ENCODE measurements around the gene NECAB2.
A peak's percentile ranks its signal among the peaks of the same experiment; 100 is the strongest.

The NECAB2 gene

DNA sequence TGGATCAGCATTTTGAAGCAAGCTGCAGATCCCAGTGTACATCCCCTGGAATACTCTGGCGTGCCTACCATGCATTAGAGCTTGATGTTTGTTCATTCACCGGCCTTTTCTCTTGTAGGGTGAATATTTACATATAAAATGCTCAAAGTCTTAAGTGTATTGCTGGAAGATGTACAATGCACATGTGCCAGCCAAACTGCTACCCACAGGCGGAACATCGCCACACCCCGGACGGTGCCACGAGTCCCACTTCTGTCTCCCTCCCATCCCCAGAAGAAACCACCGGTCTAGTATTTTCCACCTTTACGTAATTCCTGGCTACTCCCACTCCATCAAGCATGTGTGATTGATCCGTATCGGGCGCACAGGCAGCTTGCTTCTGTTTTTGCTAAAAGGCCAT, 70.4 kb downstream of the NECAB2 start:
- POLR2A ChIA-PET (ENCODE audit: low non-redundant PET): no interaction called here
- DNase-seq (ENCODE audit: low spot score): no peak
- CTCF ChIA-PET: no interaction called here
- no peak overlapping the region for H3K27ac ChIP-seq
- TF ChIP-seq, protein P1, sequence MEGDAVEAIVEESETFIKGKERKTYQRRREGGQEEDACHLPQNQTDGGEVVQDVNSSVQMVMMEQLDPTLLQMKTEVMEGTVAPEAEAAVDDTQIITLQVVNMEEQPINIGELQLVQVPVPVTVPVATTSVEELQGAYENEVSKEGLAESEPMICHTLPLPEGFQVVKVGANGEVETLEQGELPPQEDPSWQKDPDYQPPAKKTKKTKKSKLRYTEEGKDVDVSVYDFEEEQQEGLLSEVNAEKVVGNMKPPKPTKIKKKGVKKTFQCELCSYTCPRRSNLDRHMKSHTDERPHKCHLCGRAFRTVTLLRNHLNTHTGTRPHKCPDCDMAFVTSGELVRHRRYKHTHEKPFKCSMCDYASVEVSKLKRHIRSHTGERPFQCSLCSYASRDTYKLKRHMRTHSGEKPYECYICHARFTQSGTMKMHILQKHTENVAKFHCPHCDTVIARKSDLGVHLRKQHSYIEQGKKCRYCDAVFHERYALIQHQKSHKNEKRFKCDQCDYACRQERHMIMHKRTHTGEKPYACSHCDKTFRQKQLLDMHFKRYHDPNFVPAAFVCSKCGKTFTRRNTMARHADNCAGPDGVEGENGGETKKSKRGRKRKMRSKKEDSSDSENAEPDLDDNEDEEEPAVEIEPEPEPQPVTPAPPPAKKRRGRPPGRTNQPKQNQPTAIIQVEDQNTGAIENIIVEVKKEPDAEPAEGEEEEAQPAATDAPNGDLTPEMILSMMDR (conservative IDR thresholded peaks at IDR 0.05; ENCODE audit: low read depth): no peak

DNA sequence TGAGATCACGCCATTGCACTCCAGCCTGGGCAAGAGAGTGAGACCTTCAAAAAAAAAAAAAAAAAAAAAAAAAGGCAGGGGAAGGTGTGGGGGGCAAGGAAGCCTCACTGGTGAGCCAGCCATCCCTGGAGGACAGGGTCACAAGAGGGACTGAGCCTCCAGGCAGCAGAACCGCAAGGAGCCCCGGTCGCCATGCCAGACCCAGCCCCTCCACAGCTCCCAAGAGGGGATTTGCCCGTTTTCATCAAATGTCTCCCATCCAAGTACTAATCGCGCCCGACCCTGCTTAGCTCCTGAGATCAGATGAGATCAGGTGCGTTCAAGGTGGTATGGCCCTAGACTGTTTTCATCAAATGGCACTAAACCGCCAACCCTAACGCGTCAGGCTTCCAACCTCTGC, 71.7 kb downstream of the NECAB2 start:
- CTCF ChIA-PET: no interaction called here
- TF ChIP-seq, protein P1 (conservative IDR thresholded peaks at IDR 0.05; ENCODE audit: low read depth): no peak
- H3K27ac ChIP-seq: no peak overlapping the region
- POLR2A ChIA-PET (ENCODE audit: low non-redundant PET): no interaction called here
- no peak for DNase-seq (ENCODE audit: low spot score)

DNA sequence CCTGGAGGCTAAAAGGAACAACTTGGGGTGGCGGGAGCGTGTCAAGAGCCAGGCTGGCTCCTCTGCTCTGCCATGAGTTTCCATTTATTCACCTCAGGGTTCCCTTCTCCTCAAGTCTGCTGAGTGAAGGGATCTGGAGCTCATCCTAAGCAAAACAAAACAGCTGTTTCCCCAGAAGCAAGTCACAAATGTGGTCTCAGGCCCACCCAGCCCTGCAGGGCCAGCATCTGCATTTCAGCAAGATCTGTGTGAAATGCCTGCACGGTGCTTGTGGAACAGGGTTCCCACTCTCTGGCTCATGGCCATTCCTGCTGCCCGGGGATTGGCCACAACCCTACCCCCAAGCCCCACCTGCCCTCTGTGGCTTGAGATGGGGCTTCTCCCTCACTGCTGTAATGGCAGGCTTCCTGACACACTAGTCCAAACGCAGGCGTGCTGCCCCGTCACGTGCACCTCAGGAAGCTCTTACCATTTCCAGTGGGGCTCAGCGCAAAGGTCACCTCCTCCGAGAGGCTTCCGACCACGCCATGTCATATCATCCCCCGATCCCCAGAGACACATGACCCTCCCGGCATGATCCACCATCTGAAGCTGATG, 72.3 kb downstream of the NECAB2 start:
- TF ChIP-seq, protein P1 (conservative IDR thresholded peaks at IDR 0.05; ENCODE audit: low read depth): no peak
- no peak overlapping the region; the same call in 1 of the 2 replicates for H3K27ac ChIP-seq
- CTCF ChIA-PET: interaction anchor here (1.3 kb wide), 1 partner anchor 25 kb away, joined by 4 read pairs; no protein-coding TSS in a partner anchor
- POLR2A ChIA-PET (ENCODE audit: low non-redundant PET): no interaction called here
- DNase-seq (ENCODE audit: low spot score): no peak

DNA sequence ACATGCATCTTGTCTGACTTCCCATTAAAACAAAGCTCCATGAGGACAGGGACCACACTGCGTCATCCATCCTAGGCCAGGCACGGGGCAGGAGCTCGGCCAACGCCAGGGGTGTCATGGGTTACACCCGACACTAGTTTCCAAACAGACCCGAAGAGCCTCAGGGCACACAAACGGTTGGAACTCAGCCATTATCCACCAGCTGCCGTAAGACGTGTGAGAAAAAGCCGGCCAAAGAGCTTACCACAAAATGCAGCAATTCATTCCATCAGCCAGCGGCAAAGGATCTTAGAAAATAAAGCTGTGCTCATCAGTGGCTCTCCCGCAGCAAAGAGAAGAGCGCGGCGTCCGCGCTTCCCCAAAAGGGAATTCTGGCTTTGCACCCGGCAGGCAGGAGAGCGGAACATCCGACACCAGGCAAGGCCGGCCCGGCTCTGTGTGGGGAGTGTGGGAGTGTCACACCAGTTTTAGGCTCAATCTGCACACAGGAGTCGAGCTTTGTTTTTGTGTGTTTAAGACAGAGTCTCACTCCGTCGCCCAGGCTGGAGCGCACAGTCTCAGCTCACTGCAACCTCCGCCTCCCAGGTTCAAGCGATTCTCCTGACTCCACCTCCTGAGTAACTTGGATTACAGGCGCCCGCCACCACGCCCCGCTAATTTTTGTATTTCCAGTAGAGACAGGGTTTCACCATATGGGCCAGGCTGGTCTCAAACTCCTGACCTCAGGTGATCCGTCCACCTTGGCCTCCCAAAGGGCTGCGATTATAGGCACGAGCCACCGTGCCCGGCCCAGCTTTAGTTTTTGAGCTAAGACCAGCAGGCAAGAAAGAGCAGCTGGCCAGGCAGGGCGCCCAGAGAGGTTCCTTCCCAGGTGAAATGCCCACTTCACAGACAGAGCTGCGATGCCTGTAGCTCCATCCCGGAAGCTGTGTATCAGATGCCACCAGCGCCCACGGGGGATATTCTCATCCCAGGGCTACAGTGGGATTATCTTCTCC, 73.1 kb downstream of the NECAB2 start:
- DNase-seq (ENCODE audit: low spot score): peak; percentile 38
- ChIA-PET CTCF (interaction anchor here (0.6 to 2.2 kb wide), 4 partner anchors 24 to 714 kb away, joined by 3 to 10 read pairs (median 4); no protein-coding TSS in a partner anchor), POLR2A (ENCODE audit: low non-redundant PET) (no interaction called here)
- TF ChIP-seq, protein P1 (conservative IDR thresholded peaks at IDR 0.05; ENCODE audit: low read depth): no peak
- peak overlapping the region; percentile 35 for H3K27ac ChIP-seq

DNA sequence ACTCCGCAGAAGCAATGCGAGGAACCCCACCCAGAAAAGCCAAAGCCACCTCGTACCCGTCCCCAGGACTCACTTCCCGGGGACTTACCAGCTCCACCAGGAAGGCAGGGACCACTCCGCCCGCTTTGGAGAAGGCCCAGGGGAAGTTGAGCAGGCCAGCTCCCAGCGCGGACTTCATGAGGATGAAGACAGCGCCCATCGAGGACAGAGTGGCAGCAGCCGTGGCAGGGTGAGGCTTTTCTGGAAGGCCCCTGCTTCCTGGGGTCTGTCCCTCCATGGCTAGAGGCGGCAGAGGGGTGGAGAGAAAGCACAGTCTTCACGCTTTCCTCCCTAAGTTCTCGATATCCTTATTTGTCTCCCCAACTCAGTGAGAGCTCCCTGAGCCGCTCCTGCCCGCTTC, 73.8 kb downstream of the NECAB2 start:
- H3K27ac ChIP-seq: no peak overlapping the region
- TF ChIP-seq, protein P1 (conservative IDR thresholded peaks at IDR 0.05; ENCODE audit: low read depth): no peak
- POLR2A ChIA-PET (ENCODE audit: low non-redundant PET): no interaction called here
- DNase-seq (ENCODE audit: low spot score): no peak
- CTCF ChIA-PET: interaction anchor here (1.3 to 2.2 kb wide), 2 partner anchors 24 to 85 kb away, joined by 4 to 10 read pairs; no protein-coding TSS in a partner anchor

DNA sequence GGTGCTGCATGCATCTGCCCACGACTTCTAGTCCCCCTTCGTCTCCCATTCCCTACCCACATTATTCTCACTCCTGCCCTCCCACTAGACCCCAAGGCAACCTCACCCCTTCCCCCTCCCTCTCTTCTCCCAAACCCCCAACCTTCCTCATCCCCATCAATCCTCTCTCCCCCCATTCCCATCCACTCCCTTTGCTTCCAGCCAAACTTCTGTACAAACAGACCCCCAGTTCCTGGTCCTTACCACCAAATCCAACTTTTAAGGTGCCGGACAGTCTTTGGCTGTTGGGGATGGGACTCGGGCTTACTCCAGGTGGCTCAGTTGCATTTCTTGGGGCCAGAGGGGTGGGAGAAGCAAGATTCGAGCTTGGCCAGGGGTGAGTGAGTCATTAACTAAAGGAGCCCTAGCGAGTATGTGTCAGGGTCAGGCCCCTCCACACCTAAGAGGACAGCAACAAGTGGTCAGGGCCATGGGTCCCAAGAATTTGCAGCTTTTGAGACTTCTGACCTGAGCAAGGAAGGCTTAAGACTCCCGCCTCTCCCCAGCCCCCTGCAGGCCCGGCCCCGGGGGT, 74.3 kb downstream of the NECAB2 start, which contains the start of gene SLC38A8:
SLC38A8 (minus strand) TSS at position 488 of the 571 bp plus-strand sequence. CDS start 638 bp downstream, outside the sequence.
- ChIA-PET POLR2A (ENCODE audit: low non-redundant PET) (interaction anchor here (0.6 kb wide), 1 partner anchor 85 kb away, joined by 3 read pairs; no protein-coding TSS in a partner anchor), CTCF (interaction anchor here (0.9 to 2.2 kb wide), 2 partner anchors 23 to 86 kb away, joined by 3 to 10 read pairs; no protein-coding TSS in a partner anchor)
- H3K27ac ChIP-seq: no peak within 1 kb of the TSS
- TF ChIP-seq, protein P1 (conservative IDR thresholded peaks at IDR 0.05; ENCODE audit: low read depth): no peak
- no peak for DNase-seq (ENCODE audit: low spot score)
